Panc1 (cell line): ENCODE data around the gene SLTM.

Experiments
- CTCF ChIP-seq: fragments of 450-650 bp; IDR thresholded peaks from 2 replicates; pipeline ENCODE4 v1.5.1; 2017; ENCODE audit warnings: mild to moderate bottlenecking
- POLR2AphosphoS5 ChIP-seq: IDR thresholded peaks from 2 replicates; pipeline ENCODE4 v1.6.1; 2012; ENCODE audit warnings: mild to moderate bottlenecking, low read depth, low read length, moderate library complexity
- REST ChIP-seq, 2 experiments: IDR thresholded peaks; 2 replicates each; pipeline ENCODE4 v1.6.1; 2011 to 2012; ENCODE audit warnings: low read depth in 2 of 2, control low read depth in 1 of 2, low read length in 1 of 2, mild to moderate bottlenecking in 1 of 2, moderate library complexity in 1 of 2; ENCODE audit not compliant: insufficient read depth in 1 of 2
- SIN3A ChIP-seq: IDR thresholded peaks from 2 replicates; pipeline ENCODE4 v1.6.1; 2012; ENCODE audit warnings: low read depth, mild to moderate bottlenecking, low read length, moderate library complexity, borderline replicate concordance; ENCODE audit not compliant: insufficient read depth
- TCF7L2 ChIP-seq: IDR thresholded peaks from 2 replicates; pipeline ENCODE4 v1.6.1; 2011; ENCODE audit warnings: mild to moderate bottlenecking, low read depth, low read length, inconsistent platforms

- TF ChIP-seq CTCF, result no peak
- TF ChIP-seq POLR2AphosphoS5, result no peak
- TF ChIP-seq TCF7L2, result no peak
- no peak for TF ChIP-seq REST (IDR thresholded peaks at IDR 0.05; ENCODE audit: insufficient read depth in 1 of 2, low read depth in 2 of 2, low read length in 1 of 2)
- TF ChIP-seq SIN3A, result no peak
Measured at GRCh38 chr15:58919232-58919631, 14.2 kb downstream of the SLTM start.
